T-cell (primary cell): ENCODE results near the gene ABL1. TPM values are rescaled to one million over a fixed set of nuclear protein-coding genes. Genes with fewer than 3 reads are reported as not detected.
A peak's percentile ranks its signal among the peaks of the same experiment; 100 is the strongest.

Source experiments
- ATAC-seq, 4 experiments: fragments of 200-7000 bp in 3 of 4; fragments of 150-1000 bp in 1 of 4; cut with Tn5 transposase; replicated peaks in 1 of 4; 1 replicate in 3 of 4; 2 replicates in 1 of 4; pipeline ENCODE4 v1.10.0; 2021; ENCODE audit warnings: moderate library complexity in 3 of 4, mild to moderate bottlenecking in 2 of 4, moderate number of reproducible peaks in 1 of 4
- CTCF ChIA-PET, 2 donors: fragments of 300-600 bp; sonication (Branson Sonifier 250); formaldehyde crosslinking; loops; one replicate each; lab custom pipeline; 2022; ENCODE audit warnings: antibody characterized with exemption in 2 of 2; lab: Charles Lee
- POLR2A ChIA-PET, 2 donors: fragments of 300-600 bp; sonication (Branson Sonifier 250); formaldehyde crosslinking; loops; one replicate each; lab custom pipeline; 2022; ENCODE audit warnings: antibody characterized with exemption in 2 of 2; lab: Charles Lee
- DNase-seq, 35 experiments: peaks; one replicate each; pipeline versions ENCODE4 v3.0.0 to v3.0.0-alpha.2; 2013 to 2023
- H3K27ac ChIP-seq: one replicate; pipeline ENCODE4 v1.5.1; 2013; ENCODE audit warnings: low read length
- H3K27me3 ChIP-seq, 2 experiments: replicated peaks in 1 of 2; 1 replicate in 1 of 2; 2 replicates in 1 of 2; pipeline versions ENCODE4 v1.6.1 to v1.7.0; 2013; ENCODE audit warnings: low read length in 1 of 2, mixed read lengths in 1 of 2; ENCODE audit not compliant: control insufficient read depth in 2 of 2, insufficient read depth in 2 of 2; ENCODE audit errors: extremely low read depth in 1 of 2
- H3K36me3 ChIP-seq, 2 donors: 1 replicate in 1 of 2; 2 replicates in 1 of 2; pipeline versions ENCODE4 v1.6.1 to v1.7.0; 2013; ENCODE audit warnings: low read length in 1 of 2; ENCODE audit not compliant: control insufficient read depth in 2 of 2, insufficient read depth in 1 of 2; ENCODE audit errors: extremely low read depth in 1 of 2
- H3K4me1 ChIP-seq, 2 experiments: 1 replicate in 1 of 2; 2 replicates in 1 of 2; pipeline versions ENCODE4 v1.6.1 to v1.7.0; 2013; ENCODE audit warnings: low read length in 2 of 2, mixed read lengths in 1 of 2; ENCODE audit not compliant: insufficient read depth in 2 of 2, control insufficient read depth in 1 of 2; ENCODE audit errors: extremely low read depth in 1 of 2
- H3K4me3 ChIP-seq, 2 donors: 1 replicate in 1 of 2; 2 replicates in 1 of 2; pipeline versions ENCODE4 v1.5.1 to v1.7.0; 2013; ENCODE audit warnings: mild to moderate bottlenecking in 2 of 2, low read length in 1 of 2, moderate library complexity in 1 of 2; ENCODE audit not compliant: control insufficient read depth in 1 of 2; ENCODE audit errors: extremely low read depth in 1 of 2
- H3K9me3 ChIP-seq: 2 replicates; pipeline ENCODE4 v1.7.0; 2013
- H3K27ac Mint-ChIP-seq, 2 donors: one replicate each; pipeline ENCODE4 v1.8.0; 2020 to 2021; ENCODE audit warnings: mild to moderate bottlenecking in 2 of 2, mixed read lengths in 2 of 2
- H3K27me3 Mint-ChIP-seq, 2 donors: one replicate each; pipeline ENCODE4 v1.8.0; 2021 to 2022; ENCODE audit warnings: mixed read lengths in 2 of 2
- H3K36me3 Mint-ChIP-seq: one replicate; pipeline ENCODE4 v1.8.0; 2021; ENCODE audit warnings: mixed read lengths
- H3K4me1 Mint-ChIP-seq, 3 donors: one replicate each; pipeline ENCODE4 v1.8.0; 2020 to 2022; ENCODE audit warnings: mixed read lengths in 3 of 3, mild to moderate bottlenecking in 1 of 3
- H3K4me3 Mint-ChIP-seq, 3 donors: one replicate each; pipeline ENCODE4 v1.8.0; 2020 to 2022; ENCODE audit warnings: mild to moderate bottlenecking in 3 of 3, mixed read lengths in 3 of 3, moderate library complexity in 3 of 3
- H3K9me3 Mint-ChIP-seq, 3 donors: one replicate each; pipeline ENCODE4 v1.8.0; 2020 to 2022; ENCODE audit warnings: mixed read lengths in 3 of 3
- WGBS: methylation state at CpG from one replicate; pipeline ENCODE4 v1.1.5; 2013; ENCODE audit warnings: missing lambda C conversion rate; ENCODE audit not compliant: insufficient coverage; 5-methylcytosine and 5-hydroxymethylcytosine counted together
- total RNA-seq, 35 experiments: library from RNA in 6 of 35; stranded (reverse) in 6 of 35; fragments of 120-200 nt in 1 of 35; gene quantifications; one replicate each; pipeline versions ENCODE4 v1.2.1 to v1.2.4 and lab custom pipeline; 2013 to 2026

Gene ABL1
- total RNA-seq, 5 donors from 2014 or later (not counting 1 experiment from before 2014, with no cell fraction given), result 33.3 to 40.0 (median 37.7) TPM

DNA sequence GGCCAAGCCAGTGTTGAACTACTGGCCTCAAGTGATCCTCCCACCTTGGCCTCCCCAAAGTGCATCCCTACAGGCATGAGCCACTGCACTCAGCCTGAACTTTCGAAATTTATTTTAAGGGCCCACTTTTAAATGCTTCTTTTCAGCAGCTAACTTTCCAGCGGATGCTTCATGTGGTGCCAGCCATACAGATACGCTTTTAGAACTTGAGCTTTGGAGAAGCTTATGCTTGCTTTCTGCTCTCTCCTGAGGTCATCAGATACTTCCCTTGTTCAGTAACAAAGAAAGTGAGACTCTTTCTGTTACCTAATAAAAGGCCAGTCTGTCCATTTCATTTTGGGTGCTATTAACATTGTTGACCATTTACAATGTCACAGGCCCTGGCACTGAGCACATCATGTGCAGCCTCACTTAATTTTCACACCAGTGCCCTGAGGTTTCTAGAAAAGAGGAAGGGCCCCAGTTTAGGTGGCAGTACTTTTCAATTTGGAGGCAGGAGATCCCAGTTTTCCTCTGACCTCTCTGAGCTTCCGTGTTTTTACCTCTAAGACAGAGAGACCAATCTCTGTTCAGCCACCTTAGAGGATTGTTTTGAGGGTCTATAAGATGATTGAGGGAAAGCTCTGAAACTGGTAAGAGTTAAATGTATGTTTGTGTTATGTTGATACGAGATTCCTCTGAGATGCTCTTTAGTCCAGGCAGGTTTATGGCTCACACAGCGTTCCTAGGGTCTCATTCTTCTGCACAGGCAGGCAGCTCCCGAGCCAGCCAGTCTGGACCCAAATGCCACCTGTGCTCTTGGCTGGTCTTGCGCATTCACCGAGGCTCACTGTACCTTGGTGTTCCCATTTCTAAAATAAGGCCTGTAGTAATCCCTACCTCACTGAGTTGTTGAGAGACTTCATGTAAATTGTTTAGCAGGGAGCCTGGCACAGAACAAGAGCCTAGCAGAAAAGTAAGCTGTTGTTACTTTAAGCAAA, 4.4 kb downstream of the ABL1 start:
- WGBS, result 97% methylated on average over 7 of the region's 9 CpGs
- peaks cover 60 to 66% (median 62%) of the 10 kb centered on the region in 3 donors for H3K4me1 Mint-ChIP-seq
- no peak overlapping the region for H3K27ac Mint-ChIP-seq

DNA sequence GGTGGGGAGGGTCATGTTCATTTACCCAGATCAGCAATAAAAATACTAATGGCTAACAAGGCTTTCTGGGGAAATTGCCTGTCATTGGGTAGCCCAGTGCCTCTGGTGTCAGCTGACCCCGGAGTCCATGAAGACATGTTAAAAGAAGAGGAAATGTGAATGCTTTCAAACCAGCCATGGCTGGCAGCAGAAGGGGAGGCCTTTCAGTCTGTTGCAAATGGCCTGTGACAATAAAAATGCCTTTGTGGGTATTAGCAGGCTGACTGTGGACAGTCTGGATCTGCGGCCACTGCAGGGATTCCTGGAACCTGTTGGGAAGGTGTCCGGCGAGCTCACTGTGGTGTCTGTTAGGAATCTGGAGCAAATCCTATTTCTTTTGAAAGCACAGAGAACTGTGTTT, 7.5 kb downstream of the ABL1 start:
- ChIA-PET POLR2A (no interaction called here), CTCF (no interaction called here)

More for the DNA sequence above, 4.4 kb downstream of the ABL1 start:
- ChIA-PET CTCF (interaction anchor here (0.7 kb wide), 2 partner anchors 104 to 141 kb away, joined by 3 to 4 read pairs; no protein-coding TSS in a partner anchor), POLR2A (no interaction called here)
- no peaks in the 10 kb centered on the region for H3K27me3 Mint-ChIP-seq
- Histone ChIP-seq H3K27me3 (no peaks in the 10 kb centered on the region), H3K4me3 (no peak overlapping the region), H3K36me3 (no peaks in the 10 kb centered on the region), H3K4me1 (peaks cover 7 to 15% of the 10 kb centered on the region in 2 experiments), H3K27ac (no peak overlapping the region), H3K9me3 (no peaks in the 10 kb centered on the region)
- H3K4me3 Mint-ChIP-seq, result no peak overlapping the region
- no peak for ATAC-seq
- no peaks in the 10 kb centered on the region for H3K36me3 Mint-ChIP-seq
- no peak for DNase-seq
- H3K9me3 Mint-ChIP-seq, result no peaks in the 10 kb centered on the region

DNA sequence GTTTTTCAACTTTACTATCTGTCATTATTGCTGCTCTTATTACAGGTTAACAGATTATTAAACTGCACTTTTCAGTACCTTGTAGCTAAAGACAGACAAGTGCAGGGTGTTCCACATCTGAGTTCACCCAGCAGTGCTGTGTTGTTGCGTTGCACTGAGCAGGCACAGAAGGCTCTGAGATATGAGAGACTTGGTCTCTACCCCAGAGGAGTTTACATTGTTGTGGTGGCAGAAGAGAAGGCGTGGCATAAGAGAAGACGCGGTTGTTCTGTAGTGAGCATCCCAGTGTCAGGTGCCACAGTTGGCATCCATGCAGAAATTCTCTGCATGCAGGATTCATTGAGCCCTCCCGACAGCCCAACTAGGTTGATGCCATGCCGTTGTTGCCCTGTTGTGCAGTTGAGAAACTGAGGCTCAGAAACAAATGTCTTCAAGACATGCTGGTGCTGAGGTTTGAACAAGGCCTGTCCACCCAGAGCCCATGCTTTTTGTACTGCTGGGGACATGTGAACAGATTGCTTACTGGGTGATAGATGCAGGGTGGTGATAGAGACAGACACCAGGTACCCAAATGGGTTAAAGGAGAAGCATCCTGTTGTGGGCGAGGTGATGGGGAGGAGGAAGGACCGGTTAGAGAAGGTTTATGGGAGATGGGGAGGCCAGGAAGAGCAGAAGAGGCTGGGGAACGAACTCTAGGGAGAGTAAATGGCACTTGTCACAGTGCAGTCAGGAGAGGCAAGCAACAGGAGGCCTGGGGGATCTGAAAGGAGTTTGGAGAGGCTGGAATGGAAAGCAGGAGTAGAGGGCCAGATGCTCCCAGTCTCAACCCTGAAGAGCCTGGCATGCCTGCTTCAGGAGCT, 8.2 kb downstream of the ABL1 start:
- no peak overlapping the region for H3K27ac Mint-ChIP-seq
- Histone ChIP-seq H3K4me3 (no peak overlapping the region), H3K9me3 (no peaks in the 10 kb centered on the region), H3K27me3 (no peaks in the 10 kb centered on the region), H3K4me1 (peaks cover 0 to 4% of the 10 kb centered on the region in 2 experiments), H3K27ac (no peak overlapping the region), H3K36me3 (no peaks in the 10 kb centered on the region)
- no peaks in the 10 kb centered on the region for H3K36me3 Mint-ChIP-seq
- H3K4me3 Mint-ChIP-seq, result no peak overlapping the region
- ATAC-seq (no peak), DNase-seq (no peak)
- 82% methylated on average over 9 of the region's 9 CpGs for WGBS
- ChIA-PET CTCF (no interaction called here), POLR2A (no interaction called here)
- H3K4me1 Mint-ChIP-seq, result peaks cover 36 to 44% (median 42%) of the 10 kb centered on the region in 3 donors
- H3K9me3 Mint-ChIP-seq, result no peaks in the 10 kb centered on the region
- no peaks in the 10 kb centered on the region for H3K27me3 Mint-ChIP-seq

More for the DNA sequence above, 7.5 kb downstream of the ABL1 start:
- Histone ChIP-seq H3K36me3 (no peaks in the 10 kb centered on the region), H3K9me3 (no peaks in the 10 kb centered on the region), H3K4me3 (no peak overlapping the region), H3K27me3 (no peaks in the 10 kb centered on the region), H3K4me1 (peaks cover 0 to 4% of the 10 kb centered on the region in 2 experiments), H3K27ac (no peak overlapping the region)
- Mint-ChIP-seq H3K9me3 (no peaks in the 10 kb centered on the region), H3K4me3 (no peak overlapping the region), H3K27me3 (no peaks in the 10 kb centered on the region), H3K4me1 (peaks cover 43 to 48% (median 46%) of the 10 kb centered on the region in 3 donors), H3K27ac (no peak overlapping the region), H3K36me3 (no peaks in the 10 kb centered on the region)
- WGBS, result 92% methylated on average over 4 of the region's 4 CpGs
- DNase-seq, result no peak
- ATAC-seq, result no peak

DNA sequence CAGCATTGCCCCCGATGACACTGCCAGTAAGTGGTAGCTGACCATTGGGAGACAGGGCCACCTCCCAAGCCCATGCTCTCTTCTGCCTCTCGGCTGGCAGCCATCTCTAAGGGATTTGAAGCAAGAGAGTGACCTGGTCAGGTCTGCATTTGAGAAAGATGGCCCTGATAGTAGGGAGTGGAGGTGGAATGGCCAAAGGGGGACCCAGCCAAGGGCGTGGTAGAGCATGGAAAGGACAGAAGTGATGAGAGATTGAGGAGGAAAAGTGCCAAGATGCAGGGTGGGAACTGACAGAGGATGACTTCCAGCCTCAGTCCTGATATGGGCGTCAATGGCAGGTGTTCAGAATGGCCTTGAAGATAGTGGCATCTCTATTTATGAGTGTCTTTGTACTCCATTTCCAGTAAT, 9.0 kb downstream of the ABL1 start:
- H3K27ac ChIP-seq, result no peak overlapping the region

DNA sequence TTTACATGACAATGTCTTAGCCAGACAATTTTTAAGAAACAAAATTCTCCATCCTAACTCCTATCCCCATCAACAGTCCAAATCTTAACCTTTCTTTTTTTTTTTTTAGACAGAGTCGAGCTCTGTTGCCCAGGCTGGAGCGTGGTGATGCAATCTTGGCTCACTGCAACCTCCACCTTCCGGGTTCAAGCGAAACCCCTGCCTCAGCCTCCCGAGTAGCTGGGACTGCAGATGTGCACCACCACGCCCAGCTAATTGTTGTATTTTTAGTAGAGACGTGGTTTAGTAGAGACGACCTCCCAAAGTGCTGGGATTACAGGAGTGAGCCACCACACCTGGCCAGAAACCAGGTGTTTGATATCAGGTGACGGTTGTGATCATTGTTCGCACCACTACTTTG, 10.2 kb downstream of the ABL1 start:
- CTCF ChIA-PET, result interaction anchor here in 1 of 2 donors (0.6 kb wide), 2 partner anchors 44 to 761 kb away, joined by 4 to 5 read pairs; no protein-coding TSS in a partner anchor
- H3K36me3 ChIP-seq, result no peaks in the 10 kb centered on the region
- no peak for ATAC-seq
- Mint-ChIP-seq H3K9me3 (no peaks in the 10 kb centered on the region), H3K36me3 (no peaks in the 10 kb centered on the region), H3K27ac (peak overlapping the region in 1 of 2 donors; percentile 72), H3K27me3 (no peaks in the 10 kb centered on the region), H3K4me1 (peaks cover 31 to 39% (median 31%) of the 10 kb centered on the region in 3 donors), H3K4me3 (no peak overlapping the region)
- POLR2A ChIA-PET, result interaction anchor here in 1 of 2 donors (0.6 kb wide), 1 partner anchor 193 kb away, joined by 3 read pairs; no protein-coding TSS in a partner anchor
- H3K27me3 ChIP-seq, result no peaks in the 10 kb centered on the region
- H3K4me1 ChIP-seq, result peaks cover 0 to 4% of the 10 kb centered on the region in 2 experiments
- DNase-seq, result no peak
- H3K27ac ChIP-seq, result no peak overlapping the region
- H3K4me3 ChIP-seq, result no peak overlapping the region
- H3K9me3 ChIP-seq, result no peaks in the 10 kb centered on the region
- WGBS, result 84% methylated on average over 6 of the region's 10 CpGs

More for the DNA sequence above, 9.0 kb downstream of the ABL1 start:
- no peaks in the 10 kb centered on the region for H3K36me3 Mint-ChIP-seq
- no peak overlapping the region for H3K27ac Mint-ChIP-seq
- no peak overlapping the region for H3K4me3 Mint-ChIP-seq
- H3K9me3 Mint-ChIP-seq, result no peaks in the 10 kb centered on the region
- no peaks in the 10 kb centered on the region for H3K36me3 ChIP-seq
- no peaks in the 10 kb centered on the region for H3K27me3 Mint-ChIP-seq
- CTCF ChIA-PET, result no interaction called here
- H3K4me1 ChIP-seq, result peaks cover 0 to 4% of the 10 kb centered on the region in 2 experiments
- H3K27me3 ChIP-seq, result no peaks in the 10 kb centered on the region
- ATAC-seq, result no peak
- POLR2A ChIA-PET, result no interaction called here
- no peaks in the 10 kb centered on the region for H3K9me3 ChIP-seq
- no peak overlapping the region for H3K4me3 ChIP-seq
- no peak for DNase-seq
- WGBS, result 87% methylated on average over 4 of the region's 4 CpGs
- H3K4me1 Mint-ChIP-seq, result peaks cover 31 to 41% (median 36%) of the 10 kb centered on the region in 3 donors
